GM12878 (cell line): ENCODE results near the gene WDR17. TPM values are rescaled to one million over a fixed set of nuclear protein-coding genes. Genes with fewer than 3 reads are reported as not detected.
A peak's percentile ranks its signal among the peaks of the same experiment; 100 is the strongest.

Experiments
- CHD4 ChIP-seq: fragments of 200-600 bp; sonication (generic); IDR thresholded peaks from 2 replicates; pipeline ENCODE4 v1.6.1; 2016; ENCODE audit warnings: mild to moderate bottlenecking
- DPF2 ChIP-seq: fragments of 450-650 bp; IDR thresholded peaks from 2 replicates; pipeline ENCODE4 v1.6.1; 2017; ENCODE audit warnings: mild to moderate bottlenecking
- FOXM1 ChIP-seq: IDR thresholded peaks from 2 replicates; pipeline ENCODE4 v1.6.1; 2012; ENCODE audit warnings: low read depth, mild to moderate bottlenecking, inconsistent platforms, low read length, moderate library complexity
- HCFC1 ChIP-seq: fragments of 150-350 bp; IDR thresholded peaks from 2 replicates; pipeline ENCODE4 v1.6.1; 2014; ENCODE audit warnings: low read length
- IRF4 ChIP-seq: IDR thresholded peaks from 2 replicates; pipeline ENCODE4 v1.6.1; 2011; ENCODE audit warnings: low read depth, low read length
- MXI1 ChIP-seq: fragments of 150-350 bp; IDR thresholded peaks from 2 replicates; pipeline ENCODE4 v1.6.1; 2011; ENCODE audit warnings: low read depth, mild to moderate bottlenecking, inconsistent platforms, low read length, improper control_type of control experiment
- NR2C1 ChIP-seq: fragments of 450-650 bp; IDR thresholded peaks from 2 replicates; pipeline ENCODE4 v1.6.1; 2017; ENCODE audit warnings: antibody characterized with exemption, mild to moderate bottlenecking, moderate library complexity
- RELA ChIP-seq: fragments of 450-650 bp; IDR thresholded peaks from 2 replicates; pipeline ENCODE4 v1.8.0; 2014; ENCODE audit warnings: borderline replicate concordance; ENCODE audit not compliant: partially characterized antibody
- SIX5 ChIP-seq: IDR thresholded peaks from 2 replicates; pipeline ENCODE4 v1.6.1; 2011; ENCODE audit warnings: mild to moderate bottlenecking, low read depth, low read length, moderate library complexity; ENCODE audit not compliant: severe bottlenecking
- SP1 ChIP-seq: IDR thresholded peaks from one replicate; pipeline ENCODE4 v1.6.1; 2011; ENCODE audit warnings: low read depth, low read length
- STAT1 ChIP-seq: fragments of 450-650 bp; conservative IDR thresholded peaks from 2 replicates; pipeline ENCODE4 v1.6.1; 2014; ENCODE audit warnings: antibody characterized with exemption, mild to moderate bottlenecking
- TCF7 ChIP-seq: IDR thresholded peaks from 2 replicates; pipeline ENCODE4 v1.6.1; 2014; ENCODE audit warnings: antibody characterized with exemption, borderline replicate concordance
- ZNF274 ChIP-seq: IDR thresholded peaks from one replicate; pipeline ENCODE4 v1.8.0; 2011; ENCODE audit not compliant: insufficient read length, insufficient read depth
- polyA plus RNA-seq, 11 experiments: library from polyadenylated mRNA; depleted of rRNA in 4 of 11; unstranded in 6 of 11; stranded (reverse) in 5 of 11; fragments of >200 nt; fragmentation: Nextera tagmentation in 4 of 11; fragmentation: Illumina TruSeq in 1 of 11; extraction: Ambion mirVana in 4 of 11; extraction: Trizol in 1 of 11; gene quantifications; 1 replicate in 1 of 11; 2 replicates in 10 of 11; pipeline versions ENCODE4 v1.2.1 to v1.2.3, GENCODE V29; 2011 to 2016; ENCODE audit warnings: inconsistent platforms in 2 of 11, missing spikeins in 2 of 11, low read depth in 1 of 11
- total RNA-seq, 4 experiments: library from RNA; depleted of rRNA in 3 of 4; stranded (reverse); fragments of >200 nt in 3 of 4; fragmentation: Illumina TruSeq in 1 of 4; extraction: Trizol in 1 of 4; gene quantifications; 2 replicates each; pipeline versions ENCODE4 v1.2.1 to v1.2.3, GENCODE V29; 2013 to 2021
- TF ChIP-seq, protein P1 (sequence below), 3 experiments: IDR thresholded peaks in 2 of 3; conservative IDR thresholded peaks in 1 of 3; 2 replicates each; pipeline ENCODE4 v1.5.1; 2011; ENCODE audit warnings: low read depth in 3 of 3, low read length in 3 of 3, mild to moderate bottlenecking in 3 of 3, control low read depth in 2 of 3, moderate library complexity in 2 of 3, inconsistent platforms in 1 of 3, mixed read lengths in 1 of 3; ENCODE audit not compliant: control insufficient read depth in 2 of 3, insufficient read depth in 1 of 3; ENCODE audit errors: extremely low read depth in 1 of 3
- TF ChIP-seq, protein P2 (sequence below): fragments of 450-650 bp; IDR thresholded peaks from 2 replicates; pipeline ENCODE4 v1.6.1; 2017; ENCODE audit warnings: low read depth, mild to moderate bottlenecking, moderate library complexity
- TF ChIP-seq, protein P3 (sequence below): fragments of 150-350 bp; IDR thresholded peaks from 2 replicates; pipeline ENCODE4 v1.6.1; 2016; ENCODE audit warnings: low read depth, low read length
- TF ChIP-seq, protein P4 (sequence below): fragments of 450-650 bp; IDR thresholded peaks from 2 replicates; pipeline ENCODE4 v1.6.1; 2017; ENCODE audit warnings: mild to moderate bottlenecking, moderate library complexity
- TF ChIP-seq, protein P5 (sequence below): IDR thresholded peaks from 2 replicates; pipeline ENCODE4 v1.6.1; 2012; ENCODE audit warnings: low read depth, low read length, improper control_type of control experiment

The WDR17 gene
- total and polyA plus RNA-seq, 10 of the 15 experiments (the other 5 are each of a cell fraction or from before 2014, with no cell fraction given) = 0.43 to 3.8 (median 2.8) TPM

DNA sequence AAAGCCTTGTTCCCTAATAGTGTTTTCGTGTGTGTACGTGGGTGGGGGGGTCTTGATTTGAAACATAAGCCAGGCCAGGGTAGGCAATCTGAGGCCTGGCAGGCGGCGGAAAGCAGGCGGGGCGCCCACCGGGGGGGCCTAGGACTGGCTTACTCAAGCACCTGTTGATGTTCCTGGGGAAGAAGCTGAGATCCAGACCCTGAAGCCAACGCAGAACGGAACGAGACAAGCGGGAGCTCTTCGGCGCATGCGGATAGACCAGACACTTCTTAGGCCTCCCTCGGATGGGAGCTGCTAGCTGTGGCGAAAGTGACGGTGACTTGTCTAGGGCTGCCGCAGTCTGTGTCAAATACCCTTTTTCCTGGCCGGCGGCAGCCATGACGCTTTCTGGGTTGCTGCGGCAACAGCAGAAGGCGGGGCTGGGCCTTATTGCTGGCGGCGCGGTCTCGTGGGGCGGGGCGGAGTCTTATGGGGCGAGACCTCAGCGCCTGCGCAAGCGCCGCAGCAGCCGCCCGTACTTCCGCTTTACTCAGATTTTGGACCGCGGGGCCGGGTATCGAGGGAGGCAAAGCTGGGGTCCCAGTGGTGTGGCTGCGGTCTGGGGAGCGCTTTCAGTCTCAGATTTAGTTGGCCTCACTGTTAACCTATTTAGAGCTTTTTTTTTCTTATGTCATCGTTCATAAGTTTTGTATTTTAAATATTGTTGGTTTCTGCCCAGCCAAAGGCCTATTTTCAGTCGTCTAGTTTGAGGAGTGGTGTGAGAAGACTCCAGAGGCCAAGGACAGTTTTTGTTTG is 129.7 kb downstream of the WDR17 start, which contains the start of gene SPATA4 (continued):
- no peak for TF ChIP-seq RELA
- TF ChIP-seq, protein P1, sequence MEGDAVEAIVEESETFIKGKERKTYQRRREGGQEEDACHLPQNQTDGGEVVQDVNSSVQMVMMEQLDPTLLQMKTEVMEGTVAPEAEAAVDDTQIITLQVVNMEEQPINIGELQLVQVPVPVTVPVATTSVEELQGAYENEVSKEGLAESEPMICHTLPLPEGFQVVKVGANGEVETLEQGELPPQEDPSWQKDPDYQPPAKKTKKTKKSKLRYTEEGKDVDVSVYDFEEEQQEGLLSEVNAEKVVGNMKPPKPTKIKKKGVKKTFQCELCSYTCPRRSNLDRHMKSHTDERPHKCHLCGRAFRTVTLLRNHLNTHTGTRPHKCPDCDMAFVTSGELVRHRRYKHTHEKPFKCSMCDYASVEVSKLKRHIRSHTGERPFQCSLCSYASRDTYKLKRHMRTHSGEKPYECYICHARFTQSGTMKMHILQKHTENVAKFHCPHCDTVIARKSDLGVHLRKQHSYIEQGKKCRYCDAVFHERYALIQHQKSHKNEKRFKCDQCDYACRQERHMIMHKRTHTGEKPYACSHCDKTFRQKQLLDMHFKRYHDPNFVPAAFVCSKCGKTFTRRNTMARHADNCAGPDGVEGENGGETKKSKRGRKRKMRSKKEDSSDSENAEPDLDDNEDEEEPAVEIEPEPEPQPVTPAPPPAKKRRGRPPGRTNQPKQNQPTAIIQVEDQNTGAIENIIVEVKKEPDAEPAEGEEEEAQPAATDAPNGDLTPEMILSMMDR (IDR thresholded peaks at IDR 0.05 in 2 of 3, conservative IDR thresholded peaks at IDR 0.05 in 1 of 3; ENCODE audit: control insufficient read depth in 2 of 3, extremely low read depth in 1 of 3, insufficient read depth in 1 of 3, low read depth in 3 of 3, low read length in 3 of 3) = no peak
- TF ChIP-seq SIX5 = no peak
- TF ChIP-seq, protein P2, sequence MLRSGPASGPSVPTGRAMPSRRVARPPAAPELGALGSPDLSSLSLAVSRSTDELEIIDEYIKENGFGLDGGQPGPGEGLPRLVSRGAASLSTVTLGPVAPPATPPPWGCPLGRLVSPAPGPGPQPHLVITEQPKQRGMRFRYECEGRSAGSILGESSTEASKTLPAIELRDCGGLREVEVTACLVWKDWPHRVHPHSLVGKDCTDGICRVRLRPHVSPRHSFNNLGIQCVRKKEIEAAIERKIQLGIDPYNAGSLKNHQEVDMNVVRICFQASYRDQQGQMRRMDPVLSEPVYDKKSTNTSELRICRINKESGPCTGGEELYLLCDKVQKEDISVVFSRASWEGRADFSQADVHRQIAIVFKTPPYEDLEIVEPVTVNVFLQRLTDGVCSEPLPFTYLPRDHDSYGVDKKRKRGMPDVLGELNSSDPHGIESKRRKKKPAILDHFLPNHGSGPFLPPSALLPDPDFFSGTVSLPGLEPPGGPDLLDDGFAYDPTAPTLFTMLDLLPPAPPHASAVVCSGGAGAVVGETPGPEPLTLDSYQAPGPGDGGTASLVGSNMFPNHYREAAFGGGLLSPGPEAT = peak; percentile 61
- peak; percentile 65 for TF ChIP-seq FOXM1
- TF ChIP-seq HCFC1 = peak; percentile 62
- peak; percentile 97 for TF ChIP-seq MXI1
- no peak for TF ChIP-seq SP1
- TF ChIP-seq NR2C1 = no peak
- no peak; the same call in 1 of the 2 replicates for TF ChIP-seq STAT1
- TF ChIP-seq, protein P3, sequence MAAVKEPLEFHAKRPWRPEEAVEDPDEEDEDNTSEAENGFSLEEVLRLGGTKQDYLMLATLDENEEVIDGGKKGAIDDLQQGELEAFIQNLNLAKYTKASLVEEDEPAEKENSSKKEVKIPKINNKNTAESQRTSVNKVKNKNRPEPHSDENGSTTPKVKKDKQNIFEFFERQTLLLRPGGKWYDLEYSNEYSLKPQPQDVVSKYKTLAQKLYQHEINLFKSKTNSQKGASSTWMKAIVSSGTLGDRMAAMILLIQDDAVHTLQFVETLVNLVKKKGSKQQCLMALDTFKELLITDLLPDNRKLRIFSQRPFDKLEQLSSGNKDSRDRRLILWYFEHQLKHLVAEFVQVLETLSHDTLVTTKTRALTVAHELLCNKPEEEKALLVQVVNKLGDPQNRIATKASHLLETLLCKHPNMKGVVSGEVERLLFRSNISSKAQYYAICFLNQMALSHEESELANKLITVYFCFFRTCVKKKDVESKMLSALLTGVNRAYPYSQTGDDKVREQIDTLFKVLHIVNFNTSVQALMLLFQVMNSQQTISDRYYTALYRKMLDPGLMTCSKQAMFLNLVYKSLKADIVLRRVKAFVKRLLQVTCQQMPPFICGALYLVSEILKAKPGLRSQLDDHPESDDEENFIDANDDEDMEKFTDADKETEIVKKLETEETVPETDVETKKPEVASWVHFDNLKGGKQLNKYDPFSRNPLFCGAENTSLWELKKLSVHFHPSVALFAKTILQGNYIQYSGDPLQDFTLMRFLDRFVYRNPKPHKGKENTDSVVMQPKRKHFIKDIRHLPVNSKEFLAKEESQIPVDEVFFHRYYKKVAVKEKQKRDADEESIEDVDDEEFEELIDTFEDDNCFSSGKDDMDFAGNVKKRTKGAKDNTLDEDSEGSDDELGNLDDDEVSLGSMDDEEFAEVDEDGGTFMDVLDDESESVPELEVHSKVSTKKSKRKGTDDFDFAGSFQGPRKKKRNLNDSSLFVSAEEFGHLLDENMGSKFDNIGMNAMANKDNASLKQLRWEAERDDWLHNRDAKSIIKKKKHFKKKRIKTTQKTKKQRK = no peak
- TF ChIP-seq DPF2 = peak; percentile 70; the same call in 1 of the 2 replicates
- TF ChIP-seq ZNF274 = no peak
- TF ChIP-seq, protein P4, sequence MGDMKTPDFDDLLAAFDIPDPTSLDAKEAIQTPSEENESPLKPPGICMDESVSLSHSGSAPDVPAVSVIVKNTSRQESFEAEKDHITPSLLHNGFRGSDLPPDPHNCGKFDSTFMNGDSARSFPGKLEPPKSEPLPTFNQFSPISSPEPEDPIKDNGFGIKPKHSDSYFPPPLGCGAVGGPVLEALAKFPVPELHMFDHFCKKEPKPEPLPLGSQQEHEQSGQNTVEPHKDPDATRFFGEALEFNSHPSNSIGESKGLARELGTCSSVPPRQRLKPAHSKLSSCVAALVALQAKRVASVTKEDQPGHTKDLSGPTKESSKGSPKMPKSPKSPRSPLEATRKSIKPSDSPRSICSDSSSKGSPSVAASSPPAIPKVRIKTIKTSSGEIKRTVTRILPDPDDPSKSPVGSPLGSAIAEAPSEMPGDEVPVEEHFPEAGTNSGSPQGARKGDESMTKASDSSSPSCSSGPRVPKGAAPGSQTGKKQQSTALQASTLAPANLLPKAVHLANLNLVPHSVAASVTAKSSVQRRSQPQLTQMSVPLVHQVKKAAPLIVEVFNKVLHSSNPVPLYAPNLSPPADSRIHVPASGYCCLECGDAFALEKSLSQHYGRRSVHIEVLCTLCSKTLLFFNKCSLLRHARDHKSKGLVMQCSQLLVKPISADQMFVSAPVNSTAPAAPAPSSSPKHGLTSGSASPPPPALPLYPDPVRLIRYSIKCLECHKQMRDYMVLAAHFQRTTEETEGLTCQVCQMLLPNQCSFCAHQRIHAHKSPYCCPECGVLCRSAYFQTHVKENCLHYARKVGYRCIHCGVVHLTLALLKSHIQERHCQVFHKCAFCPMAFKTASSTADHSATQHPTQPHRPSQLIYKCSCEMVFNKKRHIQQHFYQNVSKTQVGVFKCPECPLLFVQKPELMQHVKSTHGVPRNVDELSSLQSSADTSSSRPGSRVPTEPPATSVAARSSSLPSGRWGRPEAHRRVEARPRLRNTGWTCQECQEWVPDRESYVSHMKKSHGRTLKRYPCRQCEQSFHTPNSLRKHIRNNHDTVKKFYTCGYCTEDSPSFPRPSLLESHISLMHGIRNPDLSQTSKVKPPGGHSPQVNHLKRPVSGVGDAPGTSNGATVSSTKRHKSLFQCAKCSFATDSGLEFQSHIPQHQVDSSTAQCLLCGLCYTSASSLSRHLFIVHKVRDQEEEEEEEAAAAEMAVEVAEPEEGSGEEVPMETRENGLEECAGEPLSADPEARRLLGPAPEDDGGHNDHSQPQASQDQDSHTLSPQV = no peak
- TF ChIP-seq CHD4 = no peak
- peak; percentile 69 for TF ChIP-seq IRF4
- TF ChIP-seq, protein P5, sequence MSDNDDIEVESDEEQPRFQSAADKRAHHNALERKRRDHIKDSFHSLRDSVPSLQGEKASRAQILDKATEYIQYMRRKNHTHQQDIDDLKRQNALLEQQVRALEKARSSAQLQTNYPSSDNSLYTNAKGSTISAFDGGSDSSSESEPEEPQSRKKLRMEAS = no peak
- TF ChIP-seq TCF7 = no peak
